HG02943 (cell line): ENCODE results near the gene TSPYL2.

Source experiments
- ATAC-seq: cut with Tn5 transposase; IDR thresholded peaks from one replicate; pipeline ENCODE4 v1.9.1; 2021; ENCODE audit warnings: mild to moderate bottlenecking, low read depth, moderate library complexity; ENCODE audit not compliant: unreplicated experiment

Gene TSPYL2

GRCh38 chrX:53081925-53082772 is at the start of gene TSPYL2:
Gene TSPYL2, plus strand, starts transcription at chrX:53082367. Its CDS starts 132 bp downstream, at chrX:53082499.
- ATAC-seq, result peak; percentile 88

DNA sequence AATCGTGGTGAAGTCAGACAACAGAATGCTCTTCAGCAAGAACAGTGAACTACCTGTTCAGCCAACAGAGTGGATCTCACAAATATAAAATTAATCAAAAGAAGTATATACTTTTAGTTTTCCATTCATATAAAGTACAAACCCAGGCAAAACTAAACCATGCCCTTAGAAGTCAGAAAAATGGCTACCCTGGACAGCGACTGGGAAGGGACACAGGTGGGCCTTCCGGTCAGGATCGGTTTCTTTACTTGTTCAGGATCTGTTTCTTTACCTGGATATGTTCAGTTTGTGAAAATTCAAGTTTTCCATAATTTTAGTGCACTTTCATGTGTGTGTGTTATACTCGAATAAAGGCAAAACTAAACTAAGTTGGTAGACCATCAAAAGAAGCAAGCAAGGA is 46.0 kb upstream of the TSPYL2 start:
- no peak for ATAC-seq

DNA sequence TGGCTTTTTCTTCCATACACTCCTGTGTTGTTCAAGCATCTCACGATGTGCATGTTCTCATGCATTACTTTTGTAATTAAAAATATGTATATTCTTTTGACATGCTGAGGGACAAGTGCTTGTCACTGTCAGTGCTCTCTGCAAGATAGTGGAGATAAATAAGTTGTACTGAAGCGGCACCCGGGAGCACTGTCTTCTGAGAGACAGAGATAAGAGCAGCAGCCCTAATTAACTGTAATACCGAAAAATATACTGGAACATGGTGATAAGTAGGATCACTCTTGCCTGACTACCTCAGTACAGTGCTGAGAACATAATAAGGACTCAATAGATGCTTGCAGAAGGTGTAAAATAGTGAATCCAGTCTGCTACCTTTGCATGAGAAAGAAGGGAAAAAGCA is 42.9 kb upstream of the TSPYL2 start:
- ATAC-seq, result no peak

GRCh38 chrX:53044995-53045394 is 37.2 kb upstream of the TSPYL2 start:
- ATAC-seq, result no peak

- ATAC-seq, result no peak
These were observed 34.9 kb upstream of the TSPYL2 start for GRCh38 chrX:53047228-53047627.

DNA sequence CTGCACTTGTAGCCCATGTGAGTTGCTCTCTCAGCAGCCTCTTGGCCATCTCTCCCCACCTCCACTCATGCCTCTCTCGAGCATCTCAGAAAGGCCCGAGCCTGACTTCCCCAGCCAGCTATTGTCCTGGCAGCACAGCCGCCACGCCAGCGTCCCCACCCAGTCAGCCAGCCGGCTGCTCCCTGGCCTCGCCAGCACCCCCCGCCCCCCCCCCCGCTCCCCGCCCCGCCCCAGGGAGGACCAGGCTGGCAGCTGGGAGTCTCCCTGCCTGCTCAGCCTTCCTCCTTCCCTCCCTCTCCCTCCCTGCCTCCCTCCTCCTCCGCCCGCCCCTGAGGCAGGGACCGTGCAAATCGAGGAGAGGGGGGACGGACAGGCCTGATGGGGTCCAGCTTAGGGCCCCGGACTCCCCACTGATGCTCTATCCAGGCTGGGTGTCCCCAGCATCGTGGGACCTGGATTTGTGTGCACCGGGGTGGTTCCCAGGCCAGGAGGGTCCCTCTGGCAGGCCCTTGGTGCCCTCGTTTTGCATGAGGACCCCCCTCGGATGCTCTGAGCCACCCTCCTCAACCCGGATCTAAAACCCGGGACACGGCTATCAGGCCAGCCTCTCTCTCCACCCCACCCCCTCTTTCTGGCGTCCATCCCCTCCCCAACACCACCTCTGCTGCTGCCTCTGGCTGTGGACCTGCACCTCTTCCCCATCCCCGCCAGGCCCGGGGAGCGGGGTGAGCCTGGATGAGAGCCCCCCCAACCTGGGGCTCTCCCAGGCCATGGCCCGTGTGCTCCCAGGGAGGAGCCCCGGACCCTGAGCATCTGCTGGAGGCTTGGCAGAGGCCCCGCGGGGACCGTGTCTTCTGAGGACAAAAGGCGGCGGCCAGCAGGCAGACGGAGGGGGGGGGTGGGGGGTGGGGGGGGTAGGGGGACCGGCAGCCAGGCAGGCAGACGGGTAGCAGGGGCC is 33.7 kb upstream of the TSPYL2 start, which contains the start of gene GPR173:
Gene GPR173 (plus strand): TSS at position 621 of the 958 bp plus-strand sequence. CDS start 27,833 bp downstream, outside the sequence.
- ATAC-seq, result no peak

DNA sequence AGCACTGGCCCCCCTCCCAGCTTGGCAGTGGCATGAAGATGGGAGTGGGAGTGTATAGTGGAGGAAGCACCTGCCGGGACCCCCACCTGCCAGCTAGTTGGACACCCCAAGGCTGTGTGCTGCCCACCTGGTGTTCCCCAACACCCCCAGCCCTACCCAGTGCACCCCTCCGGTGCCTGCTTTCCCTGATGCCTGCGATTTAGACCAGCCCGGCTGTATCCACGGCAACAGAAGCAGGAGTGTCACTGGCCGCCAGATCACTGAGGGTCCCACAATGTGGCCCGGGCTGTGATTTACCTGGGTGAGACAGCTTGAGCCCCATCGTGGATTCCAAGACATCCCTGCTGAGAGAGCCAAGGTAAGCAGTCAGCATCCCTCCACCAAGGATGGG is 33.0 kb upstream of the TSPYL2 start:
- no peak for ATAC-seq

- ATAC-seq, result no peak
These were observed 31.3 kb upstream of the TSPYL2 start for GRCh38 chrX:53050841-53051240.

- ATAC-seq, result no peak
These were observed 26.8 kb upstream of the TSPYL2 start for GRCh38 chrX:53055244-53055849.

GRCh38 chrX:53056292-53056691 is 25.9 kb upstream of the TSPYL2 start:
- ATAC-seq, result no peak

- no peak for ATAC-seq
These were observed 17.1 kb upstream of the TSPYL2 start for GRCh38 chrX:53065104-53065503.

DNA sequence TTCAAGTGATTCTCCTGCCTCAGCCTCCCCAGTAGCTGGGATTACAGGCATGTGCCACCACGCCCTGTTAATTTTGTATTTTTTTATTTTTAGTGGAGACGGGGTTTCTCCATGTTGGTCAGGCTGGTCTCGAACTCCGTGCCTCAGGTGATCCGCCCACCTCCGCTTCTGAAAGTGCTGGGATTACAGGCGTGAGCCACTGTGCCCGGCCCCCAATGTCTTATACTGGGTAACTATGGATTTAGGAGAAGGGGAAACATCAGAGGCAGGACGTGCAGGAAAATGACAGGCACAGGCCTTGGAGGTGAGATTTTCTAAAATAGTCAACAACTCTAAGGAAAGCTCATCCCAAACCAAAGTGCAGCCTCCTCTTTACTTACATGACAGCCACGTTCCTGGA is 11.1 kb upstream of the TSPYL2 start:
- no peak for ATAC-seq

DNA sequence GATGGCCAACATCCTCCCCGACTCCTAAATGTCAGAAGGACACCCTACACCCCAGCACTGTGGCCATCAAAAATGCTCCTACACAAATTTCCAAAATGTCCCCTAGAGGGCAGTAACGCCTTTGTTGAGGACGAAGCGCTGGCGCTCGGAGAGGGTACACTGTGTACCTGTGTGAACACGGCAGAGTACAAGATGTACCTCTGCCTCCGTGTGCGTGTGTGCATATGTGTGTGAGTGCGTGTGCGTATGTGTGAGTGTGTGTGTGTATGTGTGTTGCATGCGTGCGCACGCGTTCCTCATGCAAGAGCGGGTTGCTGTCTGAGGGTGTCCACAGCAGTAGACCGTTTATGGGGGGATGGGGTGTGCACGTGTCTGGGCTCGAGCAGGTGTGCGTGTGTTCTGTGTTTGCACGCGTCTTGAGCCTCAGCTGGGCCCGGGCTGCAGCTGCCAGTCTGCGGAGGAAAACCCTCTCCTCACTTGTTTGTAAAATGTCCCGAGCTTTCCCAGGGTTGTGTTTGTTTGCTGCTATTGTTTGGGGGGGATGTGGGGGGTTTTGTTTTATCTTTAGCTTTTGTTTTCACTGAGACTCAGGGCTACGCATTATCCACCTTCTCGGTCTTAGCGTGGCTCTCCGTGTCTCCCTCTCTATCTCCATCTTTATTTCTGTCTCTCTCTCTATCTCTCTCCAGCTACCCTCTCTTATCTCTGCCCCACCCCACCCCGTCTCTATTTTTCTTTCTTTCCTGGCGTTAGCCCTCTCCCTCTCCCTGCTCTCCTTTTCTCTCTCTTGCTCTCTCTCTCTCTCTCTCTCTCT is 10.4 kb upstream of the TSPYL2 start:
- peak; percentile 58 for ATAC-seq

- ATAC-seq, result no peak
These were observed 9.6 kb upstream of the TSPYL2 start for GRCh38 chrX:53072418-53073114.

GRCh38 chrX:53073115-53073586 is 9.0 kb upstream of the TSPYL2 start:
- ATAC-seq, result no peak

GRCh38 chrX:53075011-53075410 is 7.2 kb upstream of the TSPYL2 start:
- no peak for ATAC-seq

- ATAC-seq, result no peak
These were observed 5.5 kb upstream of the TSPYL2 start for GRCh38 chrX:53076671-53077070.

GRCh38 chrX:53077207-53078197 is 4.7 kb upstream of the TSPYL2 start:
- no peak for ATAC-seq
